ENCODE results near the gene FAM20C. TPM values are rescaled to one million over a fixed set of nuclear protein-coding genes. Genes with fewer than 3 reads are reported as not detected.

The FAM20C gene
- total RNA-seq, 4 donors from 2014 or later, result 15.8 to 20.4 (median 18.7) TPM

DNA sequence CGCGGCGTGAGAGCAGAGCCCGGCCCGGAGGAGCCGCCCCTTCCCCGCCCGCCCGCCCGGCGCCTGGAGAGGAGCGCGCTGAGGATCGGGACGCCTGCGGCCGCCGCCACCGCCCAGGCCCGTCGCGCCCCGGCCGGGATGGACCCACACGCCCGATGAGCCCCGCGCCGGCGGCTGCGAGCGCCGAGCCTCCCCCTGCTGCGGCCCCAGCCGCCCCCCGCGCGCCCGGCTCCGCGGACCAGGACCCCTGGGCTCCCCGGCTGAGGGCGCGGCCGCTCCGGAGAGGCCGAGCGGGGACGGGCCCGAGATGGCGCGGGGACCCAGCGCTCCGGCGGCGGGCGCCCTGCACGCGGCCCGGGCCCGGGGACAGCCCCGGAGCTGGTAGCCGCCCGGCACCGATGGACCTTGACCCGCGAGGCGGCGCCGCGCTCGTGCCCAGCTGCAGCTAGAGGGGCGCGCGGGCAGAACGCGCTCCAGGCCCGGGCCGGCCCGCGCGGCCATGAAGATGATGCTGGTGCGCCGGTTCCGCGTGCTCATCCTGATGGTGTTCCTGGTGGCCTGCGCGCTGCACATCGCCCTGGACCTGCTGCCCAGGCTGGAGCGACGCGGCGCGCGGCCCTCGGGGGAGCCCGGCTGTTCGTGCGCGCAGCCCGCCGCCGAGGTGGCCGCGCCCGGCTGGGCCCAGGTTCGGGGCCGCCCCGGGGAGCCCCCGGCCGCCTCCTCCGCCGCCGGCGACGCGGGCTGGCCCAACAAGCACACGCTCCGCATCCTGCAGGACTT is 520 bp downstream of the FAM20C start:
- no CpG with 5 or more reads among the region's 119 CpGs for WGBS
- H3K27ac ChIP-seq, result peak overlapping the region; percentile 87
- H3K4me3 ChIP-seq, result peak overlapping the region; percentile 82
- no peak for DNase-seq (ENCODE audit: low spot score in 2 of 2)
- peaks cover 25% of the 10 kb centered on the region for H3K36me3 ChIP-seq
- H3K9me3 ChIP-seq, result no peaks in the 10 kb centered on the region
- H3K27me3 ChIP-seq, result no peaks in the 10 kb centered on the region
- peaks cover 49% of the 10 kb centered on the region for H3K4me1 ChIP-seq
- TF ChIP-seq, protein P1, sequence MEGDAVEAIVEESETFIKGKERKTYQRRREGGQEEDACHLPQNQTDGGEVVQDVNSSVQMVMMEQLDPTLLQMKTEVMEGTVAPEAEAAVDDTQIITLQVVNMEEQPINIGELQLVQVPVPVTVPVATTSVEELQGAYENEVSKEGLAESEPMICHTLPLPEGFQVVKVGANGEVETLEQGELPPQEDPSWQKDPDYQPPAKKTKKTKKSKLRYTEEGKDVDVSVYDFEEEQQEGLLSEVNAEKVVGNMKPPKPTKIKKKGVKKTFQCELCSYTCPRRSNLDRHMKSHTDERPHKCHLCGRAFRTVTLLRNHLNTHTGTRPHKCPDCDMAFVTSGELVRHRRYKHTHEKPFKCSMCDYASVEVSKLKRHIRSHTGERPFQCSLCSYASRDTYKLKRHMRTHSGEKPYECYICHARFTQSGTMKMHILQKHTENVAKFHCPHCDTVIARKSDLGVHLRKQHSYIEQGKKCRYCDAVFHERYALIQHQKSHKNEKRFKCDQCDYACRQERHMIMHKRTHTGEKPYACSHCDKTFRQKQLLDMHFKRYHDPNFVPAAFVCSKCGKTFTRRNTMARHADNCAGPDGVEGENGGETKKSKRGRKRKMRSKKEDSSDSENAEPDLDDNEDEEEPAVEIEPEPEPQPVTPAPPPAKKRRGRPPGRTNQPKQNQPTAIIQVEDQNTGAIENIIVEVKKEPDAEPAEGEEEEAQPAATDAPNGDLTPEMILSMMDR (IDR thresholded peaks at IDR 0.05), result no peak
- no peak for TF ChIP-seq POLR2AphosphoS5 (IDR thresholded peaks at IDR 0.05)
- TF ChIP-seq POLR2A (IDR thresholded peaks at IDR 0.05), result no peak
- no peak for TF ChIP-seq EP300 (IDR thresholded peaks at IDR 0.05)

DNA sequence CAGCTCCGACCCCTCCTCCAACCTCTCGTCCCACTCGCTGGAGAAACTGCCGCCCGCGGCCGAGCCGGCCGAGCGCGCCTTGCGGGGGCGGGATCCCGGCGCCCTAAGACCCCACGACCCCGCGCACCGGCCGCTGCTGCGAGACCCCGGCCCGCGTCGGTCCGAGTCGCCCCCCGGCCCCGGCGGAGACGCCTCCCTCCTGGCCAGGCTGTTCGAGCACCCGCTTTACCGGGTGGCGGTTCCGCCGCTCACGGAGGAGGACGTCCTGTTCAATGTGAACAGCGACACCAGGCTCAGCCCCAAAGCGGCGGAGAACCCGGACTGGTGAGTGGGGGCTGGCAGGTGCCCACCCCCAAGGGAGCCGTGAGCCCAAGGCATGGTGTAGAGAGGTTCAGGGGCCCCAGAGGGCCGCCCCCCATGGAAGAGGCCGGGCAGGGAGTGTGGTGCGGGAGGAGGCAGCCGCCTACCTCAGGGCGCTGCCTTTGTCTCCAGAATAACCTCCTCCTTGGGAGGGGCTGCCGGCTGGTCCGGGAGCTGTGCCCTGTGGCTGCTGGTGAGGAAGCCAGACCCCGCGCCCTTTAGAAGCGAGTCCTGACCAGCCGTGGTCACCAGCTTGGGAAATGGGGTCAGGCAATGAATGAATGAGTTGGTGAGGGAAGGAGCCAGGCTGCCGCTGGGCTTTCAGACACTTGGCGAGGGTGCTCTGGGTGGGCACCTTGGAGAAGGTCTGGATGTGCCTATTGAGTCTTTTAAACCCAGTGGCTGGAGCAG is 1.3 kb downstream of the FAM20C start:
- H3K27me3 ChIP-seq, result no peaks in the 10 kb centered on the region
- 17% methylated on average over 3 of the region's 57 CpGs for WGBS
- H3K9me3 ChIP-seq, result no peaks in the 10 kb centered on the region
- TF ChIP-seq EP300 (IDR thresholded peaks at IDR 0.05) (no peak), POLR2AphosphoS5 (IDR thresholded peaks at IDR 0.05) (no peak), POLR2A (IDR thresholded peaks at IDR 0.05) (no peak)
- TF ChIP-seq, protein P1 (IDR thresholded peaks at IDR 0.05), result no peak
- peak overlapping the region; percentile 82 for H3K4me3 ChIP-seq
- no peak overlapping the region for H3K27ac ChIP-seq
- peaks cover 49% of the 10 kb centered on the region for H3K4me1 ChIP-seq
- no peak for DNase-seq (ENCODE audit: low spot score in 2 of 2)
- peaks cover 31% of the 10 kb centered on the region for H3K36me3 ChIP-seq

DNA sequence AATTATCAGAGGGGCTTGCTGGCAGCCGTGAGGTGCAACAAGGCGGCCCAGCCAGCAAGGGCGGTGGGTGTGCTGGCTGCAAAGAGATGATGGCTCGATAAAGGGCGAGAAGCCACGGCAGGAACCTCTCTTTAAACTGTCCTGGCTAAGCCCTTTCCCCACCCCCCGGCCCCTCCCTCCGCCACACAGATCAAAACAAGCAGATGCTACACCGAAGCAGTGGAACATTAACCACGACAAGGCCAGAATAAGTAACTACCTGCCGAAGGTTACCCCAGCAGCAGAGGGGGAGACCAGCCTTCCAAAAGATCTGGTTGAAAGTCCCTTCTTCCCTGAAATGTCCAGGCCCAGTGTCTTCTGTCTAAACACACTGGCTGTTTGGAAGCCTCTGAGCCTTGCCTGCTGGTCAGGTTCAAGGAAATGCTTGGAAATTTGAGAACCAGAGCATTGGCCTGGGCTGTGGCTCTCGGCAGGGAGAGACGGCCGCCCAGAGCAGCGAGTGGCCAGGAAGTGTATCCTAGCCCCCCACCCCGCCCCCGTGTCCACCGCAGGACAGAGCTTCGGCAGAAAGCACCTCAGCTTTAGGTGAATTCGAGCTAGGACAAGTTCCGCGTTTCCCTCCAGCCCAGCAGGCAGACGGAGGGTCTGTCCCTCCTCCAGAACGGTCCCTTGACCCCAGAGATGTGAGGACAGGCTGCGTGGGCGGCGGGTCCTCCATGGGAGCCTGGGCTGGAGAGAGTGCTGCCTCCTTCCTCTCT is 2.1 kb downstream of the FAM20C start:
- peaks cover 49% of the 10 kb centered on the region for H3K4me1 ChIP-seq
- TF ChIP-seq POLR2AphosphoS5 (IDR thresholded peaks at IDR 0.05) (no peak), EP300 (IDR thresholded peaks at IDR 0.05) (no peak), POLR2A (IDR thresholded peaks at IDR 0.05) (no peak)
- TF ChIP-seq, protein P1 (IDR thresholded peaks at IDR 0.05), result no peak
- H3K4me3 ChIP-seq, result peak overlapping the region; percentile 82
- peak overlapping the region; percentile 23 for H3K27ac ChIP-seq
- no peak for DNase-seq (ENCODE audit: low spot score in 2 of 2)
- 21% methylated on average over 16 of the region's 27 CpGs for WGBS
- no peaks in the 10 kb centered on the region for H3K9me3 ChIP-seq
- H3K36me3 ChIP-seq, result peaks cover 33% of the 10 kb centered on the region
- H3K27me3 ChIP-seq, result no peaks in the 10 kb centered on the region

DNA sequence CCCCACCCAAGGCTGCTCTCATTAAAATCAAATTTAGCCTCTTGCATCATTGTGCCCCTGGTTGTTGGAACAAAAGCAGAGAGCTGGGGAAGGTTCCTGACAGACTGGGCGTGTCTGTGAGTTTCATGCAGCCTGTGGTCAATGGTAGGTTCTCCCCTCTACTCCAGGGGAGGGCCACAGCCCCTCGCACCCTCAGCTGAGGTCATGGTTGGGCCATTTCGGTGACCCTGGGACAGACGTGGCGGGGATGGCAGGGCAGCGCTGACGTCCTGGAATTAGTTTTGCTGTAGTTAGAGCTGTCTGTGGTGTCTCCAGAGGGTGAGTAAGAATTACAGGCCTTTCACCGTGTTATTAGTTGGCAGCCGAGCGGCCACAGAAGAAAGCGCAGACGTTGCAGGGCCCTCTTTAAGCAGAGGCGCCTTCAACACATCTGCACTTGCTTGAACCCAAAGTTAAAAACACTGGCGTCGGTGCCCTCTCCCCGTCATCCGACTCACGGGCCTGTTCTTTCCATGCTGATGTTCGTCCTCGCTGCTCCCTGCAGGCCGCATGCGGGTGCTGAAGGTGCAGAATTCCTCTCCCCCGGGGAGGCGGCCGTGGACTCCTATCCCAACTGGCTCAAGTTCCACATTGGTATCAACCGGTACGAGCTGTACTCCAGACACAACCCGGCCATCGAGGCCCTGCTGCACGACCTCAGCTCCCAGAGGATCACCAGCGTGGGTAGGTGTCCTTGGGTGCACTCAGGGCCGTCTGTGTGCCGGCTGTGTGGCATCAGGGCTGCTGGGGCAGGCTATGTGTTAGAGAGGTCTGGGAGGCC is 2.8 kb downstream of the FAM20C start:
- Histone ChIP-seq H3K4me1 (peaks cover 49% of the 10 kb centered on the region), H3K27ac (no peak overlapping the region), H3K9me3 (no peaks in the 10 kb centered on the region), H3K36me3 (peaks cover 41% of the 10 kb centered on the region), H3K27me3 (no peaks in the 10 kb centered on the region), H3K4me3 (peak overlapping the region; percentile 82)
- TF ChIP-seq POLR2A (IDR thresholded peaks at IDR 0.05), result no peak
- DNase-seq (ENCODE audit: low spot score in 2 of 2), result no peak
- WGBS, result 73% methylated on average over 28 of the region's 33 CpGs

DNA sequence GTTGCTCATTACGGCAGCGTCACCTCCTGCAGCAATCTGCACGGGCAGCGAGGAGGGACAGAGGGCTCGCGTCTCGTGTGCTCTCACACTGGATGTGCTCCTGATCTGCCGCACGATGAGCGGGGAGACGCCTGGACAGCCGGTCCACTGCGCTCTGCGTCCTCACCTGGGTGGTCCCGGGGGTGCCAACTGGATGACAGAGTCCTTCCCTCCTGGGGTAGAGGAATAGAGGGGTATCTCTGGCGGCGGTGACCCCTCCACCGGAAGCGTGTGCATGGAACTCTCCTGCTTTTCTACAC is 3.4 kb downstream of the FAM20C start:
- TF ChIP-seq POLR2A (IDR thresholded peaks at IDR 0.05), result no peak
- TF ChIP-seq, protein P1 (IDR thresholded peaks at IDR 0.05), result no peak
- no peak for TF ChIP-seq EP300 (IDR thresholded peaks at IDR 0.05)
- no peak for TF ChIP-seq POLR2AphosphoS5 (IDR thresholded peaks at IDR 0.05)
- DNase-seq (ENCODE audit: low spot score in 2 of 2), result no peak
- Histone ChIP-seq H3K36me3 (peaks cover 47% of the 10 kb centered on the region), H3K9me3 (no peaks in the 10 kb centered on the region), H3K4me3 (peak overlapping the region; percentile 82), H3K27me3 (no peaks in the 10 kb centered on the region), H3K4me1 (peaks cover 49% of the 10 kb centered on the region), H3K27ac (no peak overlapping the region)
- 93% methylated on average over 17 of the region's 19 CpGs for WGBS

Data from suprapubic skin (tissue), 4 donors.